ENCODE data around the gene SULT6B1. TPM values are rescaled to one million over a fixed set of nuclear protein-coding genes. Genes with fewer than 3 reads are reported as not detected.

SULT6B1 gene
- total and polyA plus RNA-seq, 2 of the 4 experiments (the other 2 are of a cell fraction): not detected

DNA sequence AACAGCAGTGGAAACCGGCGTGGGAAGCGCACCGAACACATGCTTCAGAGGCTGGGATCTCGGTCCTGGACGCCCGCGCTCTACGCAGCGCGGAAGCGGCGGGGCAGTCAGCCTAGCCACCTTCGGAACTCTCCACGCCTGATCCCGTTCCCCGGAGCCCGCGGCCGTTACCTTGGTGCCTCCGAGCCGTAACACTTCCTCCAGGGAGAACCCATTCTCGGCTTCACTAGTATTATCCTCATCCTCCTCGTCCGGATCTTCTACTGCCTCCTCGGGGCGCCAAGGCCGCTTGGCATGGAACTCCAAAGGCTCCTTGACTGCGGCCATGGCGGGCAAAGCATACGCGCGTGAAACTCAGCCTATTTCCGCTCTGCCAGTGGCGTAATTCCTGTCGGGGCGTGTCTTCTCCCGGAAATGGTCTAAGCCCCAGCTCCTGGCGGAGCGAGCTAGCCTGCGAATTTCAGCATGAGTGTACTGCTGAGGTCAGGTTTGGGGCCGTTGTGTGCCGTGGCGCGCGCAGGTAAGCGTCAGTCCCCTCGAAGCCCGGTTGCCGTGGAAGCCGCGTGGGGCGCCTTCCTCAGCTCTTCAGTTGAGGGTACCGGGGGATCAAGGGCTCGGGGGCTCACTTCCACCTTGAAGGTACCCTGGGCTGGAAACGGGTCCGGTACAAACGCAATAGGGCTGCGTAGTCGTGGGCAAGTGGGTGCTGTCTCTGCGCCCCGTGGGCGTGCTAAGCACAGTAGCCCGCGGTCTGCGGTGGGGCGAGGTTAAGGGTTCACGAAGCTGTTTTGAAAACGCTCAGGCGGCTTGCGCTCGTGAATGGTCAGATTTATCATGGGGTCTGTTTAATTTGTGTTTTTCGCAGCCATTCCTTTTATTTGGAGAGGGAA, 43.0 kb upstream of the SULT6B1 start, which contains the start of the genes CEBPZ and NDUFAF7 (continued):
- peak; percentile 3; the same call in 1 of the 2 replicates for TF ChIP-seq BHLHE40 (IDR thresholded peaks at IDR 0.05; ENCODE audit: low read depth, low read length)
- TF ChIP-seq FOS (IDR thresholded peaks at IDR 0.05; ENCODE audit: low read depth, low read length): no peak
- TF ChIP-seq CHD1 (IDR thresholded peaks at IDR 0.05; ENCODE audit: low read depth, low read length): 0 out of 2 replicates have a peak, but pooled peaks have one; percentile 30

DNA sequence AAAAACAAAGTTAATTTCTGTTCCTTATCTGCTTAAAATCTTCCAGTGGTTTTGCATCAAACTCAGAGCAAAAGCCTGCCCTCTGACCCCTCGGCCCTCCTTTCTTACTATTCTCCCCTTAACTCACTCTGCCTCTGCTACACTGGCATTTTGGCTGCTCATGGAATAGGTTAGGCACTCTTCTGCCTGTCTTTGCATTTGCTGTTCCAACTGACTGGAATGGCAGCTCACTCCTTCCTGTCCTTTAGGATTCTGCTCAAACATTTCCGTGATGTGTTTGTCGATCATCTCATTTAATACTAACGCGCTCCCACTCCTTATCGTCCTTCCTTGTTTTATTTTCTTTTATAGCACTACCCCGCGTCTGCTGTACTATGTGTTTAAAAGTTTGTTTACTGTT, 42.1 kb upstream of the SULT6B1 start:
- H3K4ac ChIP-seq (ENCODE audit: low read depth, low read length): peak overlapping the region; percentile 44; the same call in 1 of the 2 replicates
- peaks cover 44 to 77% of the 10 kb centered on the region in 2 experiments for H3K79me1 ChIP-seq (ENCODE audit: low read depth in 1 of 2, low read length in 2 of 2)
- H3K36me3 ChIP-seq (ENCODE audit: control insufficient read depth, insufficient read depth, low read length): peaks cover 15% of the 10 kb centered on the region
- H3K18ac ChIP-seq (ENCODE audit: low read depth, low read length): no peak overlapping the region
- peak overlapping the region; percentile 91; the same call in 1 of the 2 replicates for H3K14ac ChIP-seq (replicated peaks; ENCODE audit: low read depth, low read length)
- H3K9me3 ChIP-seq (ENCODE audit: control insufficient read depth, insufficient read depth, low read length): no peaks in the 10 kb centered on the region
- H2BK120ac ChIP-seq (ENCODE audit: low read depth, low read length): no peak overlapping the region
- intact Hi-C loops (cut with micrococcal nuclease): loop anchor here (2.0 kb wide), 1 partner anchor 88 kb away; no protein-coding TSS in a partner anchor
- H4K91ac ChIP-seq (ENCODE audit: insufficient read depth, low read depth, low read length): no peak overlapping the region
- peaks cover 17% of the 10 kb centered on the region for H4K20me1 ChIP-seq (ENCODE audit: insufficient read depth, low read length)
- peak overlapping the region; percentile 97 for H2AFZ ChIP-seq (replicated peaks; ENCODE audit: low read length, poor library complexity)
- H4K5ac ChIP-seq (ENCODE audit: low read depth, low read length): no peak overlapping the region
- peak overlapping the region; percentile 80 for H3K9ac ChIP-seq (ENCODE audit: low read depth, low read length)
- peak overlapping the region; percentile 93 for H3K4me3 ChIP-seq (ENCODE audit: insufficient read depth, low read depth, low read length)
- WGBS, 2 experiments (ENCODE audit: extremely low coverage in 2 of 2, insufficient read length in 1 of 2): 33% methylated on average over 1 of the region's 8 CpGs; no CpG with 5 or more reads in 1 of the 2 experiments
- H3K27ac ChIP-seq (ENCODE audit: insufficient read depth, low read length): peak overlapping the region; percentile 25
- in situ Hi-C loops (cut with MboI; ENCODE audit: low sequenced_read_pairs): no loop called here
- H3K4me2 ChIP-seq (ENCODE audit: low read depth, low read length): peak overlapping the region; percentile 100
- dilution Hi-C loops (cut with HindIII; ENCODE audit: low sequenced_read_pairs, unreplicated experiment): no loop called here
- ATAC-seq (ENCODE audit: low read depth) (no peak), DNase-seq (no peak)
- H3K23ac ChIP-seq (ENCODE audit: low read depth, low read length): peak overlapping the region; percentile 87
- CTCF ChIA-PET: no interaction called here
- peak overlapping the region in 1 of 2 experiments; percentile 6; a peak in 2 of 4 replicates for H4K8ac ChIP-seq (ENCODE audit: low read depth in 2 of 2, low read length in 2 of 2)
- H2BK5ac ChIP-seq (ENCODE audit: low read depth, low read length, poor library complexity, severe bottlenecking): peak overlapping the region; percentile 74
- H3K56ac ChIP-seq (ENCODE audit: extremely low read depth, insufficient read depth, low read length): peak overlapping the region; percentile 79
- H2AK5ac ChIP-seq (ENCODE audit: low read depth, low read length): peak overlapping the region; percentile 63; the same call in 1 of the 2 replicates
- BruUV-seq (replicated peaks): no TSS peak
- H2BK15ac ChIP-seq (ENCODE audit: low read depth, low read length): no peak overlapping the region
- peak overlapping the region; percentile 38 for H2AK9ac ChIP-seq (replicated peaks; ENCODE audit: low read depth, low read length, poor library complexity)
- POLR2A ChIA-PET (ENCODE audit: unreplicated experiment): no interaction called here
- peaks cover 14% of the 10 kb centered on the region for H3K9me1 ChIP-seq (ENCODE audit: insufficient read depth, low read length)
- no peaks in the 10 kb centered on the region for H3K27me3 ChIP-seq (ENCODE audit: control insufficient read depth, insufficient read depth, low read length)
- peaks cover 6% of the 10 kb centered on the region for H3K4me1 ChIP-seq (ENCODE audit: control insufficient read depth, insufficient read depth, low read length)
- H2BK20ac ChIP-seq (ENCODE audit: low read depth, low read length): no peak overlapping the region
- TF ChIP-seq RCOR1 (IDR thresholded peaks at IDR 0.05; ENCODE audit: insufficient replicate concordance, low read length) (no peak), MAZ (IDR thresholded peaks at IDR 0.05; ENCODE audit: borderline replicate concordance, low read depth, low read length) (no peak), MAFK (IDR thresholded peaks at IDR 0.05; ENCODE audit: low read depth, low read length) (no peak), NFE2L2 (IDR thresholded peaks at IDR 0.05; ENCODE audit: low read depth, low read length) (no peak), BHLHE40 (IDR thresholded peaks at IDR 0.05; ENCODE audit: low read depth, low read length) (no peak), FOS (IDR thresholded peaks at IDR 0.05; ENCODE audit: low read depth, low read length) (no peak), MXI1 (IDR thresholded peaks at IDR 0.05; ENCODE audit: borderline replicate concordance, low read depth, low read length) (no peak), RFX5 (IDR thresholded peaks at IDR 0.05; ENCODE audit: low read depth, low read length) (no peak)
- TF ChIP-seq, protein P1, sequence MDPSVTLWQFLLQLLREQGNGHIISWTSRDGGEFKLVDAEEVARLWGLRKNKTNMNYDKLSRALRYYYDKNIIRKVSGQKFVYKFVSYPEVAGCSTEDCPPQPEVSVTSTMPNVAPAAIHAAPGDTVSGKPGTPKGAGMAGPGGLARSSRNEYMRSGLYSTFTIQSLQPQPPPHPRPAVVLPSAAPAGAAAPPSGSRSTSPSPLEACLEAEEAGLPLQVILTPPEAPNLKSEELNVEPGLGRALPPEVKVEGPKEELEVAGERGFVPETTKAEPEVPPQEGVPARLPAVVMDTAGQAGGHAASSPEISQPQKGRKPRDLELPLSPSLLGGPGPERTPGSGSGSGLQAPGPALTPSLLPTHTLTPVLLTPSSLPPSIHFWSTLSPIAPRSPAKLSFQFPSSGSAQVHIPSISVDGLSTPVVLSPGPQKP (IDR thresholded peaks at IDR 0.05; ENCODE audit: borderline replicate concordance, low read depth, low read length): no peak
- TF ChIP-seq, protein P2, sequence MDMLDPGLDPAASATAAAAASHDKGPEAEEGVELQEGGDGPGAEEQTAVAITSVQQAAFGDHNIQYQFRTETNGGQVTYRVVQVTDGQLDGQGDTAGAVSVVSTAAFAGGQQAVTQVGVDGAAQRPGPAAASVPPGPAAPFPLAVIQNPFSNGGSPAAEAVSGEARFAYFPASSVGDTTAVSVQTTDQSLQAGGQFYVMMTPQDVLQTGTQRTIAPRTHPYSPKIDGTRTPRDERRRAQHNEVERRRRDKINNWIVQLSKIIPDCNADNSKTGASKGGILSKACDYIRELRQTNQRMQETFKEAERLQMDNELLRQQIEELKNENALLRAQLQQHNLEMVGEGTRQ (IDR thresholded peaks at IDR 0.05; ENCODE audit: low read depth, low read length): no peak

All from IMR-90 (cell line).